ENCODE measurements around the gene MAB21L4. TPM values are rescaled to one million over a fixed set of nuclear protein-coding genes. Genes with fewer than 3 reads are reported as not detected.

MAB21L4 gene
- total and polyA plus RNA-seq, 2 of the 8 experiments (the other 6 are each of a cell fraction or from before 2014, with no cell fraction given), result 0.11 TPM; not detected in 1

DNA sequence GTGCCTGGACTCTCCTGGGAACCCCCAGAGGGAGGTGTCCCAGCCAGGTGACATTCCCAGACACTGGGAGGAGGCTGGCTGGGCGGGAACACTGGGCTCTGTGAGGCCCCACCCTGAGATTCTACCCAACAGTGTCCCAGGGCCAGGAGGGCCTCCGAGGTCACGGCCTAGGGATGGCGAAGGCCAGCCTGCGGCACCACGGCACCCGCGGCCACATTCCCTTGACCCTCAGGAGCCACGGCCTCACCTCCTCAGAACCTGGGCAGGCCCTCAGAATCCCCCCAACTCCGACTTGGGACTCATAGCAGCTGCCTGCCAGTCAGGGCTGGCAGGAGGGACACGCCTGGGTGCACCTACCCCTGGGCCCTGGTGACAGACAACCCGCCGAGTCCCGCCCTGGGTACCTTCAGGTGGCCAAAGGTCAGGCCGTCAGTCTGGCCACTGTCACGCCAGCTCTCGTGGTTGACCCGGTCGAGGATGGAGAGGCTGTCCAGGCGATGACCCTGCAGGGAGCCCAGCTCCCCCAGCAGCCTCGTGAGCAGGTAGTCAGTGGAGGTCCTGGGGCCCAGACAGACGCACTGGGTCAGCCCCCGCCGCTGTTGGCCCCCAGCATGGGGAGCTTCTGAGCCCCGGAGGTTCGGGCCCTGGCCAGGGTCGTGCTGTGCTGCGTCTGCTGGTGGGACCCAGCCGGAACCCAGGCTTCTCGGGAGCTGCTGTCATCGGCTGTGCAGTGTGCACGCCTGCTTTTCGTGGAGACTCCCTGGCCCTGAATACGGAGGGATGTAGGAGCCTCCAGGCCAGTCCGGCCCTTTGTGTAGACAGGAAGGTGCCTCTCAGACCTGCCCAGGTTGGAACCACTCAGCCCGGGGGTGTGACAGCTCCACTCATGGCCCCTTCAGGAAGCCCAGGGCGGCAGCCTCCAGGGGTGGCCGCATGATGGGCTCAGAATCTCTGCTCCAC is 6.1 kb downstream of the MAB21L4 start (continued):
- TF ChIP-seq PHF8 (conservative IDR thresholded peaks at IDR 0.05; ENCODE audit: low read depth, low read length) (no peak), ZNF274 (IDR thresholded peaks at IDR 0.05; ENCODE audit: borderline replicate concordance, extremely low read depth, low read length) (no peak), TCF12 (IDR thresholded peaks at IDR 0.05; ENCODE audit: low read depth, low read length) (no peak), SP2 (IDR thresholded peaks at IDR 0.05; ENCODE audit: low read length) (no peak)

Data from H1 (cell line).